Activated CD4-positive, alpha-beta T cell treated with anti-CD3 and anti-CD28 coated beads, Interleukin-2, amount 50 U/mL, for 48 hours (primary cell): ENCODE results near the gene RPA3.

Source experiments
- DNase-seq, 2 experiments: peaks; one replicate each; pipeline ENCODE4 v3.0.0-alpha.2; 2020

Gene RPA3

GRCh38 chr7:7718492-7718891, at the start of gene RPA3:
Gene RPA3, minus strand, starts transcription at chr7:7718607. Its CDS starts 78,189 bp downstream, at chr7:7640418.
- no peak for DNase-seq

GRCh38 chr7:7766671-7767070, 48.3 kb upstream of the RPA3 start:
- no peak for DNase-seq

GRCh38 chr7:7765422-7765821, 47.0 kb upstream of the RPA3 start:
- DNase-seq: no peak

- DNase-seq: no peak
Observed at GRCh38 chr7:7764520-7765396, 46.4 kb upstream of the RPA3 start.

- DNase-seq: no peak
Observed at GRCh38 chr7:7761974-7762779, 43.8 kb upstream of the RPA3 start.

- no peak for DNase-seq
Observed at GRCh38 chr7:7761340-7761973, 43.0 kb upstream of the RPA3 start.

GRCh38 chr7:7757576-7757975, 39.2 kb upstream of the RPA3 start:
- no peak for DNase-seq

GRCh38 chr7:7756577-7756976, 38.2 kb upstream of the RPA3 start:
- no peak for DNase-seq

GRCh38 chr7:7751243-7752092, 33.1 kb upstream of the RPA3 start:
- DNase-seq: no peak

GRCh38 chr7:7750571-7751242, 32.3 kb upstream of the RPA3 start:
- DNase-seq: no peak

- no peak for DNase-seq
Observed at GRCh38 chr7:7746458-7746857, 28.1 kb upstream of the RPA3 start.

GRCh38 chr7:7745966-7746365, 27.6 kb upstream of the RPA3 start:
- DNase-seq: no peak

- DNase-seq: no peak
Observed at GRCh38 chr7:7745258-7745657, 26.9 kb upstream of the RPA3 start.

- DNase-seq: no peak
Observed at GRCh38 chr7:7742223-7742622, 23.8 kb upstream of the RPA3 start.

- no peak for DNase-seq
Observed at GRCh38 chr7:7740037-7740355, 21.6 kb upstream of the RPA3 start.

- no peak for DNase-seq
Observed at GRCh38 chr7:7739204-7740036, 21.0 kb upstream of the RPA3 start.

- no peak for DNase-seq
Observed at GRCh38 chr7:7738622-7739021, 20.2 kb upstream of the RPA3 start.

- no peak for DNase-seq
Observed at GRCh38 chr7:7738177-7738576, 19.8 kb upstream of the RPA3 start.

GRCh38 chr7:7737674-7738073, 19.3 kb upstream of the RPA3 start:
- no peak for DNase-seq

- no peak for DNase-seq
Observed at GRCh38 chr7:7736671-7737070, 18.3 kb upstream of the RPA3 start.

GRCh38 chr7:7732621-7733281, 14.3 kb upstream of the RPA3 start:
- DNase-seq: no peak
